Right cardiac atrium (tissue), 5 donors: ENCODE data around the gene PTPRN2. TPM values are rescaled to one million over a fixed set of nuclear protein-coding genes. Genes with fewer than 3 reads are reported as not detected.
"Not testable (repeated sequence)": the region's sequence is repeated elsewhere in the genome, so short reads cannot be mapped to it uniquely, and the experiment has no call there.

Experiments used
- ATAC-seq, 2 donors: fragments of 200-7000 bp; cut with Tn5 transposase; one replicate each; pipeline versions ENCODE4 v1.8.0 to v1.9.1; 2020; ENCODE audit warnings: moderate library complexity in 2 of 2, mild to moderate bottlenecking in 1 of 2
- DNase-seq, 3 donors: peaks; one replicate each; pipeline ENCODE4 v3.0.0-alpha.2; 2020
- H3K27ac ChIP-seq: one replicate; pipeline ENCODE4 v1.5.1; 2013; ENCODE audit warnings: mild to moderate bottlenecking, low read length, control low read depth, moderate library complexity
- H3K27me3 ChIP-seq: one replicate; pipeline ENCODE4 v1.6.1; 2013; ENCODE audit not compliant: control insufficient read depth, insufficient read depth
- H3K4me1 ChIP-seq: one replicate; pipeline ENCODE4 v1.6.1; 2013; ENCODE audit warnings: low read length; ENCODE audit not compliant: control insufficient read depth, insufficient read depth
- H3K4me3 ChIP-seq: one replicate; pipeline ENCODE4 v1.5.1; 2013; ENCODE audit warnings: low read length, control low read depth
- H3K9me3 ChIP-seq: one replicate; pipeline ENCODE4 v1.6.1; 2013; ENCODE audit warnings: low read length; ENCODE audit not compliant: control insufficient read depth
- WGBS: extraction: QIAGEN DNeasy Blood & Tissue Kit; methylation state at CpG from one replicate; pipeline ENCODE4 v1.1.7; 2013; 5-methylcytosine and 5-hydroxymethylcytosine counted together
- intact Hi-C, 4 donors: fragments of 100-400 bp; cut with DNase I; formaldehyde crosslinking; loops; one replicate each; pipeline versions ENCODE4 v1.11.0 to v1.14.0; 2022 to 2023
- polyA plus RNA-seq: library from polyadenylated mRNA; stranded (reverse); fragments of 200-250 nt; gene quantifications from one replicate; pipeline ENCODE4 v1.2.3, GENCODE V29; 2013
- total RNA-seq, 4 donors: library from RNA; stranded (reverse); fragmentation: NEBNext Ultra II Directional; extraction: Animal tissue kit (Norgen Biotek cat#: 25700); gene quantifications; one replicate each; pipeline ENCODE4 v1.2.1, GENCODE V29; 2021
- donor health status: healthy with polysubstance abuse.
- donor health status: DM: no; HTN: yes; CAD: no.
- donor health status: DM: no; HTN: no; CAD: no.
- donor health status: DM: no; HTN: yes; CAD: no; lungs with severe emphysema.
- donor health status: DM: yes; HTN: yes; CAD: no.

Gene PTPRN2
- total and polyA plus RNA-seq, 5 donors, result 1.5 to 3.9 (median 1.9) TPM

DNA sequence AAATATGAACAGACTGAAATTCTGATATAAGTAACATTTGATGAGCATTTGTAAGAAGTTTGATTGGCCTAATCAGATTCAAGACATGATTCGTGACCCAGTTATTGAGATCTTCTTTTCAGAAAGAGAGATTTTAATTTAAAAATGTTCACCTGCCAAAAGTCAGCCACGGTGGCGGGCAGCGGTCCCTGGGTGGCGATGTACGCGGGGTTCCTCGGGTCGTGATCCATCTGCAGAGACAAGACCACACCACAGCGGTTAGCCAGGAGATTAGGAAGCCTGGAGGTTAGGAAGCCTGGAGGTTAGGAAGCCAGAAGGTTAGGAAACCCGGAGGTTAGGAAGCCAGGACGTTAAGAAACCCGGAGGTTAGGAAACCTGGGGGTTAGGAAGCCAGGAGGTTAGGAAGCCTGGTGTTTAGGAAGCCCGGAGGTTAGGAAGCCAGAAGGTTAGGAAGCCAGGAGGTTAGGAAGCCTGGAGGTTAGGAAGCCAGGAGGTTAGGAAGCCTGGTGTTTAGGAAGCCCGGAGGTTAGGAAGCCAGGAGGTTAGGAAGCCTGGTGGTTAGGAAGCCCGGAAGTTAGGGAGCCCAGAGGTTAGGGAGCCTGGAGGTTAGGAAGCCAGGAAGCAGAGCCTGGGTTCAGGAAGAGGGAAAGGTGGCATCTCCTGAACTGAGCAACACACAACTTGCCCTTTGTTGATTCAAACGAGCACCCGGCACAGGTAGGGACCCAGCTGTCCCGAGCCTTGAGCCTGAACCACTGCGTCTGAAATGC is 992.4 kb downstream of the PTPRN2 start:
- intact Hi-C loops, result no loop called here
- H3K4me3 ChIP-seq, result no peak overlapping the region
- ATAC-seq, result no peak
- H3K9me3 ChIP-seq, result no peaks in the 10 kb centered on the region
- H3K27me3 ChIP-seq, result no peaks in the 10 kb centered on the region
- WGBS, result 86% methylated on average over 20 of the region's 20 CpGs
- H3K4me1 ChIP-seq, result no peaks in the 10 kb centered on the region
- DNase-seq, result no peak
- H3K27ac ChIP-seq, result no peak overlapping the region

DNA sequence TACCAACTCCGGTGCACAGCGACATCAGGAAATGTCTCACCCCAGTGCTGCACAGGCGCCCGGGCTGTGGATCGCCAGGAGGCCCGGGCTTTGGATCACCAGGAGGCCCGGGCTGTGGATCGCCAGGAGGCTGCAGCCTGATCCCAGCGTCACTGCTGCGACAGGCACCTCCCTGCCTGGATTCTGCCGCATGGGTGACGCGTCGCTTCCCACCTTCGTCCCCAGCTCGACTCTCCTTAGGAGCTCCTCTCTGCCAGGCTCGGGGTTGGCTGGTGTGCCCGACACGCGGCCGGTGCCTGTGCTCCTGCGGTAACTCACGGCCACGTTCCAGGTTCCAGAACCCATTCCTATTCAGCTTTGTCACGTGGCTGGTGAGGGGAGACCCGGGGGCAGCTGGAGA is 993.3 kb downstream of the PTPRN2 start:
- Histone ChIP-seq H3K4me1 (no peaks in the 10 kb centered on the region), H3K4me3 (no peak overlapping the region), H3K9me3 (no peaks in the 10 kb centered on the region), H3K27ac (no peak overlapping the region), H3K27me3 (no peaks in the 10 kb centered on the region)
- no peak for DNase-seq
- ATAC-seq, result no peak
- intact Hi-C loops, result no loop called here
- 85% methylated on average over 26 of the region's 26 CpGs for WGBS

DNA sequence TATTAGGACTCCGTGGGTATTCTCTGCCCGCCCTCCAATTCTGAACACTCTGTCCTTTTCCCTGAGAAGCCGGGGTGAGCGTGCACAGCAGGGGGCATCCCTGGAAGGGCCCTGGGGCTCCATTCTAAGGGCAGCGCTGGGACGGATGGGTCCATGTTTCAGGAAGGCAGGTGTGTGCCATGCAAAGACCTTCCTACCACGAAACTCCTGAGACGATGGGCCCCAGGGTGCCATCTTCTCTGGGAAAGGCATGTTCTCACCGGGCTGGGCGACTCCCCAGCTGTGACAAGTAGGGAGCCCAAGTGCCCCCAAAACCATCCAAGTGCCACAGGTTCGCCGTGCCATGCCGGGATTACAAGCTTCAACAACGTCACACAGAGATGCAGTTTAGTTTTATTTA is 994.1 kb downstream of the PTPRN2 start:
- 94% methylated on average over 14 of the region's 14 CpGs for WGBS
- DNase-seq (no peak), ATAC-seq (no peak)
- intact Hi-C loops, result no loop called here
- Histone ChIP-seq H3K4me3 (no peak overlapping the region), H3K9me3 (no peaks in the 10 kb centered on the region), H3K27me3 (no peaks in the 10 kb centered on the region), H3K27ac (no peak overlapping the region), H3K4me1 (no peaks in the 10 kb centered on the region)

DNA sequence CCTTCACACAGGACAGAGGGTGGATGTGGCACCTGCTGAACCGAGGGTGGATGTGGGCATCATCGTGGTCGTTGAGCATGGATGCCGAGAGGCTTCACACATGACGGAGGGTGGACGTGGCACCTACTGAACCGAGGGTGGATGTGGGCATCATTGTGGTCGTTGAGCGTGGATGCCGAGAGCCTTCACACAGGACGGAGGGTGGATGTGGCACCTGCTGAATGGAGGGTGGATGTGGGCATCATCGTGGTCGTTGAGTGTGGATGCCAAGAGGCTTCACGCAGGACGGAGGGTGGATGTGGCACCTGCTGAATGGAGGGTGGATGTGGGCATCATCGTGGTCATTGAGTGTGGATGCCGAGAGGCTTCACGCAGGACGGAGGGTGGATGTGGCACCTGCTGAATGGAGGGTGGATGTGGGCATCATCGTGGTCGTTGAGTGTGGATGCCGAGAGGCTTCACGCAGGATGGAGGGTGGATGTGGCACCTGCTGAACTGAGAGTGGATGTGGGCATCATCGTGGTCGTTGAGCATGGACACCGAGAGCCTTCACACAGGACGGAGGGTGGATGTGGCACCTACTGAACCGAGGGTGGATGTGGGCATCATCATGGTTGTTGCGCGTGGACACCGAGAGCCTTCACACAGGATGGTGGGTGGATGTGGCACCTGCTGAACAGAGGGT is 994.8 kb downstream of the PTPRN2 start:
- H3K27ac ChIP-seq, ATAC-seq, H3K4me1 ChIP-seq, intact Hi-C loops, DNase-seq, H3K27me3 ChIP-seq, H3K4me3 ChIP-seq, H3K9me3 ChIP-seq: not testable (repeated sequence)
- WGBS, result 94% methylated on average over 31 of the region's 31 CpGs

DNA sequence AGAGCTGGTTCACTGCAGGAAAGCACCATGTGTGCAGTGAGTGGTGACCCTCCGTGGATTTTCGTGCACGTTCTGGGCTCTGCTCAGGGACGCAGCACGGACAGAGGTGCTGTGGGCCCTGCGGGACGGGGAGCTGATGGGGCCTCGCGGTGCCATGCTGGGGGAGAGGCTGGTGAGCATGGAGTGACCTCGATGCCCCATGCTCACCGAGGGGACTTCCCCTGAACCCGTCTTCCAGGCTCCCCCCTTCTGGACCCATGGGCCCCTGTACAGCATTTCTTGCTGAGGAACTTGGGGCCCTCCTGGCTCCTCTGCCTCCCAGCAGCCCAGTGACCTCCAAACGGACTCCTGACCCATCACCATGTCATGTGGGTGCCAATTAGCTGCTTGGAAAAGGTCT is 997.1 kb downstream of the PTPRN2 start:
- intact Hi-C loops, result no loop called here
- no peak for DNase-seq
- no peak for ATAC-seq

DNA sequence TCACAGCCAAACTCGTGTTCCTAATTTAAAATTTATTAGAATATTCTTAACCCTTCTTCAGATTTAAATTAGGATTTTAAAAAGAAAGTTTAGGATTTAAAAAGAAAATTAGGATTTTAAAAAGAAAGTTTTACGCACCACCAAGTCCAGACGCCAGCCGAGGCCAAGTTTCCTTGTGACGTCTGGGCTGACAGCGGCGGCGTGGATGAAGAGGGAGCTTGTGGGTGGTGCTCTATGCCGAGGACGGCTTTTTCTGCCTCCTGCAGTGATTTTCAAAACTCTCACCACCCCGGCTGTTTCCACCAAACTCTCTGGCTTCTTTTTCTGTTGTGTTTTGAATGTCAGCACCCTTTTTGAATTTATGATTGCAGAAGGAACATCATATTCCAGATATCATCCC is 997.9 kb downstream of the PTPRN2 start:
- DNase-seq (peak in 2 of 3 donors; percentile 43 to 79), ATAC-seq (peak in 1 of 2 donors; percentile 58)
- intact Hi-C loops, result no loop called here
- no peaks in the 10 kb centered on the region for H3K9me3 ChIP-seq
- no peak overlapping the region for H3K4me3 ChIP-seq
- no peak overlapping the region for H3K27ac ChIP-seq
- 35% methylated on average over 11 of the region's 11 CpGs for WGBS
- H3K4me1 ChIP-seq, result no peaks in the 10 kb centered on the region
- no peaks in the 10 kb centered on the region for H3K27me3 ChIP-seq

More for the DNA sequence above, 997.1 kb downstream of the PTPRN2 start:
- H3K27me3 ChIP-seq, result no peaks in the 10 kb centered on the region
- H3K4me1 ChIP-seq, result no peaks in the 10 kb centered on the region
- no peak overlapping the region for H3K27ac ChIP-seq
- no peak overlapping the region for H3K4me3 ChIP-seq
- no peaks in the 10 kb centered on the region for H3K9me3 ChIP-seq
- 90% methylated on average over 13 of the region's 13 CpGs for WGBS

DNA sequence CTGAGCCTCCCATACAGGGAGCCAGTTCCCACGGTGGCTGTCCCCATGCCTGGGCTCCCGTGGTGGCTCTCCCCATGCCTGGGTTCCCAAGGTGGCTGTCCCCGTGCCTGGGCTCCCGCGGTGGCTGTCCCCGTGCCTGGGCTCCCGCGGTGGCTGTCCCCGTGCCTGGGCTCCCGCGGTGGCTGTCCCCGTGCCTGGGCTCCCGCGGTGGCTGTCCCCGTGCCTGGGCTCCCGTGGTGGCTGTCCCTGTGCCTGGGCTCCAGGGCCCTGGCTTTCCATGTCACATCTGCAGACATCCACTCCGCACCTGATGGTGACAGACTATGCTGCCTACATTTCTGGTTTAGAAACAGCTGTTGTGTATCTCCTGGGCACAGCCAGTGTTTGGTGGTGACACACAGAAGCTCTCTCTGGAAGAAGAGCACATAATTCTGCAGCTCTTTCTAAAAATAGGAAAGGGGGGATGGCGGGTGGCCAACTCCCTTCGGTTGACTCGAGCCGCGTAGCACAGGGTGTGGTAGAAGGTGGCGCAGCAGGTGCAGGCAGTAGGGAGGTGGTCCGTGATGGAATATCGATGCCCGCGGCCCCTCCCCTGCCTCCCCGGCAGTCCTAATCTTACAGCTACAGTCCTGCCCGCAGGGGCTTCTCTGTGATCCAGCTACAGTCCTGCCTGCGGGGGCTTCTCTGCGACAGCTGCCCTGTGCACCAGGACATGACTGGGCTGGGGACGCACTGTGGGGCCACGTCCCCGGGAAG is 999.6 kb downstream of the PTPRN2 start:
- DNase-seq (peak in 1 of 3 donors; percentile 69), ATAC-seq (peak; percentile 15 to 47)
- Histone ChIP-seq H3K4me1 (no peaks in the 10 kb centered on the region), H3K4me3 (no peak overlapping the region), H3K9me3 (no peaks in the 10 kb centered on the region), H3K27ac (no peak overlapping the region), H3K27me3 (no peaks in the 10 kb centered on the region)
- 60% methylated on average over 34 of the region's 34 CpGs for WGBS
- intact Hi-C loops, result no loop called here

DNA sequence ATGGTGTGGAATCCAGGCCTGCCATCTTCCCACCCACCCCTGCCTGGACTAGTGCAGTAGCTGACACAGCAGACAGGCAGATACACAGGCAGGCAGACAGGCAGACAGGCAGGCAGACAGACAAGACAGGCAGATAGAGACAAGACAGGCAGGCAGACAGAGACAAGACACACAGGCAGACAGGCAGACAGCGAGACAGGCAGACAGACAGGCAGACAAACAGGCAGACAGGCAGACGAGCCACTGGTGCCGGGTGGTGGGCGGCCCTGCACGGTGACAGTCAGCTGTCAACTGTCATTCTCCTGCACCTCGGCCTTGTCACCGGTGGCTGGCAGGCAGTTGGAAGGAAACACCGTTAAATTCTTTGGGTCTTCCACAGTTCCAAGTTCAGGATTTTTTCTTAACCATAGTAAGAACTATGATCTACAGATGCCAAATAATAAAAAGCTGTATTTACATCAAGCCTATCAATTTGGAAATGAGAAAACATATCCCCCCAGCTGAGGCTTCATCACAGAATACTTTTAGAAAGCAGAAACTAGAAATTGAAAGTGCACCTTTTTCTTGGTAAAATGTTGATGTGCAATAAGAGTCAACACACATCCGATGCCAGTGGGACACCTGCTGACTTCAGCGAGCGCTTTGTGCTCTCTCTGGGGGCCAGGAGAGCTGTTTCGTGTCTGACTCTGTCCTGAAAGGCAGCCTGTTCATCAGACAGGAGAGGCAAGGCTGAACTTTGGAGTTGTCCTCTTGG is 1000.4 kb downstream of the PTPRN2 start:
- intact Hi-C loops, result no loop called here
- no peaks in the 10 kb centered on the region for H3K4me1 ChIP-seq
- ATAC-seq (no peak), DNase-seq (no peak)
- H3K9me3 ChIP-seq, result no peaks in the 10 kb centered on the region
- WGBS, result 70% methylated on average over 12 of the region's 12 CpGs
- H3K27ac ChIP-seq, result no peak overlapping the region
- no peak overlapping the region for H3K4me3 ChIP-seq
- H3K27me3 ChIP-seq, result no peaks in the 10 kb centered on the region

DNA sequence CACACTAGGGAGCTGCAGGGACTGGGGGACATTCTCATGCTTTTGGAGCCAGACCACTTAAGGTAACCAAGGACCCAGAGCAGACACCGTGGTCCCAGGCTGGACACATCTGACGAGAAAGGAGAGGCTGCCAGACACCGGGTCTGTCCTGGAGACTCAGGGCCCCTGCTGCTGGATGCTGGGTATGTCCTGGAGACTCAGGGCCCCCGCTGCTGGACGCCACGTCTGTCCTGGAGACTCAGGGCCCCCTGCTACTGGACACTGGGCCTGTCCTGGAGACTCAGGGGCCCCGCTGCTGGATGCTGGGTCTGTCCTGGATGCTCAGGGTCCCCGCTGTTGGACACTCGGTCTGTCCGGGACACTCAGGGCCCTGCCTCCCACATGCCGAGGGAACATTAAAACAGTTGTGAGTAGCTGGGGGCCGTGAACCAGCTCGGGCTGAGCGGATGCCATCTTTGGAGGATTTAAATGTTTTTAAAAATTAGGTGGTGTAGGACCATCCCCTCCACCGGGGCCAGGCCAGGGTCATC is 1001.1 kb downstream of the PTPRN2 start:
- DNase-seq (no peak), ATAC-seq (no peak)
- Histone ChIP-seq H3K27me3 (no peaks in the 10 kb centered on the region), H3K4me1 (no peaks in the 10 kb centered on the region), H3K27ac (no peak overlapping the region), H3K4me3 (no peak overlapping the region), H3K9me3 (no peaks in the 10 kb centered on the region)
- intact Hi-C loops, result no loop called here
- WGBS, result 91% methylated on average over 15 of the region's 15 CpGs

DNA sequence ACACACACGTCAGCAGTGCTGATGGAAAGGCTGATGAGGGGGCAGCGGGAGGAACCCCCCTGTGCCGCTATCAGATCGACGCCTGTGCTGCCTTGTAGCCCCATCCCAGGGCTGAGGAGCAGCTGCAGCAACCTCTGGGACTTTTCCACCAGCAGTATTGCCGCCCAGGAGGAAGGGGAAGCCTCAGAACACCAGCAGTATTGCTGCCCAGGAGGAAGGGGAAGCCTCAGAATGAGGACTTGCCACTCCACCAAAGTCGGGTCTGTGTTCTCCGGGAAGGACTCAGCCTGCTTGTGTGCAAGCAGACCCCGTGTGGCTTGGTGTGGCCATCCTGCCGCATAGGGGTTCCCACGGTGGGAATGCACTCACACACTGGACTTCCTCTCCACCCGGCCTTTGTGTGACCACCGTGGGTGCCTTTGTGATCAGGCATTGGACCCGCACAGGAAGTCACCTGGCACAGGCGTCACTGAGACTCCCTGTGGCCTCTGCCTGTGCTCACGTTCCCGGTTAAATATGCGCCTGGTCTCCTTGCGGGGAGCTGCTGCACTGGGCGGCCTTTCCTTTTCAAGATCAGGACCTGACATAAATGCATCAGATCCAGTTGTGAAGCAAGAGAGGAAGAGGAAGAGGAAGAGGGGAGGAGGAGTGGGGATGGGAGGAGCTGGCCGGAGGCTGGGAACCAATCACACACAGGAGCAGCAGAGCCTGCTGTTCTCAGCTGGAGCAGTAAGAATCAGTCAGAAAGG is 1002.3 kb downstream of the PTPRN2 start:
- H3K4me3 ChIP-seq, result no peak overlapping the region
- no peaks in the 10 kb centered on the region for H3K4me1 ChIP-seq
- no peaks in the 10 kb centered on the region for H3K9me3 ChIP-seq
- intact Hi-C loops, result no loop called here
- no peaks in the 10 kb centered on the region for H3K27me3 ChIP-seq
- H3K27ac ChIP-seq, result no peak overlapping the region
- WGBS, result 60% methylated on average over 21 of the region's 21 CpGs
- DNase-seq, result peak in 1 of 3 donors; percentile 32
- ATAC-seq, result peak in 1 of 2 donors; percentile 58
